Psoas muscle (tissue), 8 donors: Measurements from ENCODE around the gene NSFL1C. TPM values are rescaled to one million over a fixed set of nuclear protein-coding genes. Genes with fewer than 3 reads are reported as not detected.

Experiments
- ATAC-seq, 4 donors: fragments of 200-7000 bp; cut with Tn5 transposase; one replicate each; pipeline ENCODE4 v1.9.1; 2020; ENCODE audit warnings: moderate library complexity in 3 of 4, mild to moderate bottlenecking in 2 of 4
- DNase-seq, 2 donors: peaks; one replicate each; pipeline ENCODE4 v3.0.0-alpha.2; 2020
- H3K27ac ChIP-seq: fragments of 200-600 bp; one replicate; pipeline ENCODE4 v1.8.0; 2022
- H3K27me3 ChIP-seq, 3 donors: fragments of 200-600 bp in 1 of 3; one replicate each; pipeline versions ENCODE4 v1.6.1 to v1.8.0; 2013 to 2022; ENCODE audit warnings: low read length in 2 of 3, mild to moderate bottlenecking in 2 of 3, moderate library complexity in 1 of 3; ENCODE audit not compliant: insufficient read depth in 3 of 3
- H3K36me3 ChIP-seq, 2 donors: fragments of 200-600 bp in 1 of 2; one replicate each; pipeline versions ENCODE4 v1.6.1 to v1.8.0; 2013 to 2022; ENCODE audit warnings: low read depth in 1 of 2, mild to moderate bottlenecking in 1 of 2, moderate library complexity in 1 of 2; ENCODE audit not compliant: insufficient read depth in 1 of 2
- H3K4me1 ChIP-seq: fragments of 200-600 bp; one replicate; pipeline ENCODE4 v1.8.0; 2022
- H3K4me3 ChIP-seq: fragments of 200-600 bp; one replicate; pipeline ENCODE4 v1.8.0; 2022; ENCODE audit warnings: mild to moderate bottlenecking
- H3K9me3 ChIP-seq: fragments of 200-600 bp; one replicate; pipeline ENCODE4 v1.8.0; 2022
- CTCF ChIP-seq: fragments of 200-600 bp; IDR thresholded peaks from one replicate; pipeline ENCODE4 v1.8.0; 2022; ENCODE audit warnings: antibody characterized with exemption
- WGBS, 3 donors: extraction: QIAGEN DNeasy Blood & Tissue Kit; methylation state at CpG; one replicate each; pipeline versions ENCODE4 v1.1.6 to v1.1.7; 2013; 5-methylcytosine and 5-hydroxymethylcytosine counted together
- intact Hi-C, 2 donors: fragments of 100-400 bp; cut with DNase I; formaldehyde crosslinking; loops; one replicate each; pipeline versions ENCODE4 v1.11.0 to v1.14.2; 2022
- polyA plus RNA-seq, 3 donors: library from polyadenylated mRNA; stranded (reverse); fragments of 200-250 nt; gene quantifications; one replicate each; pipeline ENCODE4 v1.2.3, GENCODE V29; 2013
- total RNA-seq, 4 donors: library from RNA; stranded (reverse); fragmentation: NEBNext Ultra II Directional in 2 of 4; extraction: Animal tissue kit (Norgen Biotek cat#: 25700) in 2 of 4; gene quantifications; one replicate each; pipeline versions ENCODE4 v1.2.1 to v1.2.4, GENCODE V29; 2021 to 2023
- donor health status: healthy with polysubstance abuse.
- donor health status: DM: no; HTN: no; CAD: no; lungs with moderate emphysema.
- donor health status: Bipolar disorder and iron deficiency.
- donor health status: healthy.
- donor health status: DM: yes; HTN: yes; CAD: no.
- donor health status: DM: no; HTN: no; CAD: no.
- donor health status: DM: no; HTN: no; CAD: no.
- donor health status: DM: yes; HTN: yes; CAD: no.

The NSFL1C gene
- total and polyA plus RNA-seq, 7 donors = 82.8 to 135 (median 107) TPM

GRCh38 chr20:1392693-1393506, 73.7 kb downstream of the NSFL1C start, which contains the start of gene FKBP1A:
TSS of gene FKBP1A (minus strand) at chr20:1393054. CDS start at chr20:1392998, 56 bp downstream.
- peak; percentile 93 to 97 for DNase-seq
- Histone ChIP-seq H3K9me3 (no peaks in the 10 kb centered on the region), H3K27me3 (peaks cover 0 to 14% (median 2%) of the 10 kb centered on the region in 3 donors), H3K27ac (peak within 1 kb of the TSS; percentile 83), H3K4me1 (peaks cover 55% of the 10 kb centered on the region), H3K36me3 (peaks cover 0 to 9% of the 10 kb centered on the region in 2 donors), H3K4me3 (peak within 1 kb of the TSS; percentile 88)
- no peak for TF ChIP-seq CTCF
- peak; percentile 98 to 99 (median 98) for ATAC-seq
- intact Hi-C loops = loop anchor here (1.0 to 5.0 kb wide), 5 partner anchors 66 to 276 kb away; partner anchors contain the start of genes NSFL1C (in 1 of the 2), PSMF1 (in 1 of the 2) and SDCBP2 (in 1 of the 2)
- 1% methylated on average over 56 to 79 of the region's 79 CpGs for WGBS, 3 donors

GRCh38 chr20:1392443-1392692, 74.3 kb downstream of the NSFL1C start:
- no peak for TF ChIP-seq CTCF
- H3K36me3 ChIP-seq = peaks cover 0 to 9% of the 10 kb centered on the region in 2 donors
- H3K4me3 ChIP-seq = peak overlapping the region; percentile 88
- no peak for DNase-seq
- H3K27ac ChIP-seq = peak overlapping the region; percentile 83
- no peaks in the 10 kb centered on the region for H3K9me3 ChIP-seq
- 0 to 2% (median 2%) methylated on average over 13 of the region's 13 CpGs for WGBS, 3 donors
- H3K27me3 ChIP-seq = peaks cover 0 to 9% (median 2%) of the 10 kb centered on the region in 3 donors
- ATAC-seq = no peak
- H3K4me1 ChIP-seq = peaks cover 58% of the 10 kb centered on the region
- intact Hi-C loops = loop anchor here (5.0 kb wide), 4 partner anchors 65 to 275 kb away; partner anchors contain the start of genes NSFL1C (in 1 of the 2), PSMF1 (in 1 of the 2) and SDCBP2 (in 1 of the 2)

Other genes starting within 250 kb of the NSFL1C start
- not detected for gene RAD21L1, start 240.8 kb downstream of the NSFL1C start, total RNA-seq
- not detected for gene RAD21L1, start 240.8 kb downstream of the NSFL1C start, polyA plus RNA-seq
- gene SNPH, start 200.6 kb downstream of the NSFL1C start, total RNA-seq = 1 to 10 TPM; 2.7 to 9.3 (median 5.2) TPM
- 1 to 10 TPM; 1.0 to 4.8 (median 2.2) TPM for gene SNPH, start 200.6 kb downstream of the NSFL1C start, polyA plus RNA-seq
- 1 to 10 TPM; 1.6 to 3.2 (median 1.9) TPM for gene SDCBP2, start 137.7 kb downstream of the NSFL1C start, total RNA-seq
- gene SDCBP2, start 137.7 kb downstream of the NSFL1C start, polyA plus RNA-seq = 10 to 100 TPM in 1 of 3 donors, 1 to 10 TPM in 2; 1.9 to 10.5 (median 2.2) TPM
- gene FKBP1A, start 73.8 kb downstream of the NSFL1C start, total RNA-seq = 100 to 1,000 TPM in 2 of 4 donors, 10 to 100 TPM in 2; 78.4 to 166 (median 98.2) TPM
- 100 to 1,000 TPM in 2 of 3 donors, 10 to 100 TPM in 1; 86.8 to 503 (median 141) TPM for gene FKBP1A, start 73.8 kb downstream of the NSFL1C start, polyA plus RNA-seq
- gene SIRPB2, start 24.6 kb upstream of the NSFL1C start, total RNA-seq = 1 to 10 TPM; 1.1 to 1.8 (median 1.1) TPM
- under 1 TPM; 0.18 to 0.39 (median 0.27) TPM for gene SIRPB2, start 24.6 kb upstream of the NSFL1C start, polyA plus RNA-seq
- not detected for gene SIRPD, start 90.9 kb upstream of the NSFL1C start, total RNA-seq
- gene SIRPD, start 90.9 kb upstream of the NSFL1C start, polyA plus RNA-seq = not detected
- 1 to 10 TPM in 3 of 4 donors, under 1 TPM in 1; 0.50 to 3.6 (median 1.5) TPM for gene SIRPB1, start 153.2 kb upstream of the NSFL1C start, total RNA-seq
- gene SIRPB1, start 153.2 kb upstream of the NSFL1C start, polyA plus RNA-seq = under 1 TPM; 0.03 to 0.74 (median 0.73) TPM
- under 1 TPM in 2 of 4 donors, not detected in 2; 0.21 to 0.30 TPM for gene SIRPG, start 190.9 kb upstream of the NSFL1C start, total RNA-seq
- gene SIRPG, start 190.9 kb upstream of the NSFL1C start, polyA plus RNA-seq = under 1 TPM in 1 of 3 donors, not detected in 2; 0.01 TPM